Stomach (tissue), 9 donors: ENCODE results near the gene ZNHIT1. TPM values are rescaled to one million over a fixed set of nuclear protein-coding genes. Genes with fewer than 3 reads are reported as not detected.

Source experiments
- DNase-seq, 2 donors: peaks; one replicate each; pipeline versions ENCODE4 v3.0.0 to v3.0.0-alpha.2; 2013 to 2019
- H3K27ac ChIP-seq, 5 donors: fragments of 200-600 bp in 4 of 5; sonication (generic) in 4 of 5; one replicate each; pipeline ENCODE4 v1.5.1; 2013 to 2019; ENCODE audit warnings: mild to moderate bottlenecking in 1 of 5, moderate library complexity in 1 of 5
- H3K27me3 ChIP-seq, 3 donors: fragments of 200-600 bp; sonication (generic); one replicate each; pipeline ENCODE4 v1.5.1; 2017 to 2019; ENCODE audit warnings: mixed run types in 1 of 3
- H3K36me3 ChIP-seq, 4 donors: fragments of 200-600 bp; sonication (generic); 1 replicate in 3 of 4; 2 replicates in 1 of 4; pipeline ENCODE4 v1.5.1; 2016 to 2019
- H3K4me1 ChIP-seq, 4 donors: fragments of 200-600 bp; sonication (generic); one replicate each; pipeline ENCODE4 v1.5.1; 2016 to 2019
- H3K4me3 ChIP-seq, 4 donors: fragments of 200-600 bp; sonication (generic) in 3 of 4; one replicate each; pipeline ENCODE4 v1.5.1; 2016 to 2019; ENCODE audit warnings: mild to moderate bottlenecking in 1 of 4
- H3K9me3 ChIP-seq, 4 donors: fragments of 200-600 bp; sonication (generic); one replicate each; pipeline ENCODE4 v1.5.1; 2016 to 2019
- CTCF ChIP-seq, 7 experiments: fragments of 450-650 bp in 4 of 7; fragments of 200-600 bp in 3 of 7; sonication (generic) in 3 of 7; IDR thresholded peaks; one replicate each; pipeline ENCODE4 v1.5.1; 2016 to 2019; ENCODE audit warnings: antibody characterized with exemption in 7 of 7, control low read depth in 2 of 7, mild to moderate bottlenecking in 1 of 7
- EP300 ChIP-seq: sonication (generic); formaldehyde crosslinking; IDR thresholded peaks from one replicate; pipeline ENCODE4 v1.6.1; 2017; ENCODE audit warnings: antibody characterized with exemption
- POLR2A ChIP-seq, 4 donors: fragments of 450-650 bp; IDR thresholded peaks; one replicate each; pipeline ENCODE4 v1.6.1; 2016; ENCODE audit warnings: antibody characterized with exemption in 4 of 4, control low read depth in 2 of 4, mild to moderate bottlenecking in 1 of 4, moderate library complexity in 1 of 4
- POLR2AphosphoS5 ChIP-seq, 3 donors: sonication (generic); formaldehyde crosslinking; IDR thresholded peaks; one replicate each; pipeline ENCODE4 v1.6.1; 2016; ENCODE audit warnings: antibody characterized with exemption in 3 of 3
- WGBS, 5 donors: extraction: QIAGEN DNeasy Blood & Tissue Kit in 3 of 5; methylation state at CpG; one replicate each; pipeline versions ENCODE4 v1.1.5 to v1.1.7; 2013 to 2018; 5-methylcytosine and 5-hydroxymethylcytosine counted together
- intact Hi-C: fragments of 100-400 bp; cut with DNase I; formaldehyde crosslinking; loops from one replicate; pipeline ENCODE4 v1.15.1; 2023; ENCODE audit warnings: low total_unique reads
- polyA plus RNA-seq, 3 donors: library from polyadenylated mRNA; stranded (reverse); fragments of 200-250 nt; gene quantifications; one replicate each; pipeline ENCODE4 v1.2.3, GENCODE V29; 2013
- small RNA-seq, 4 donors: library from RNA; depleted of rRNA; stranded (forward); fragments of <200 nt; gene quantifications; one replicate each; pipeline ENCODE3, GENCODE V24; 2016
- total RNA-seq, 5 donors: library from RNA; depleted of rRNA; stranded (reverse); fragments of >200 nt; gene quantifications; one replicate each; pipeline versions ENCODE4 v1.1.0 to v1.2.3, GENCODE V29; 2014 to 2016
- donor health status: healthy with polysubstance abuse.
- donor health status: Bipolar disorder and iron deficiency.
- donor health status: healthy.

The ZNHIT1 gene
- total and polyA plus RNA-seq, 8 donors: 22.8 to 170 (median 115) TPM

DNA sequence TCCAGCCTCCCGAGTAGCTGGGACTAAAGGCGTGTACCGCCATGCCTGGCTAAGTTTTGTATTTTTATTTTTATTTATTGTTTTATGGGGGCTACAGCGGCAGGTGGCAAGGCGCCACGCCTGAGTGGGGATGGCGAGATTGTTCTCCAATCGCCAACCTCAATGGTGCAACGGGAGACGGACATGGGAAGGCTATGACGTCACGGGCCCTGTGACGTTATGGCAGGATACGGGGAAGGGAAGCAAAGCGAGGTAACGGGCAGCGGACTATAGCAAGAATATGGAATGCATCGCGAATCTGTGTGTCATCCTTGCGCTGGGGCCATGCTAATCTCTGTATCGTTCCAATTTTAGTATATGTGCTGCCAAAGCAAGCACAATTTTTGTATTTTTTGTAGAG is 51.7 kb downstream of the ZNHIT1 start:
- WGBS, 5 donors: 86 to 93% (median 92%) methylated on average over 21 of the region's 21 CpGs
- no peaks in the 10 kb centered on the region for H3K9me3 ChIP-seq
- H3K27me3 ChIP-seq: peaks cover 0 to 39% (median 0%) of the 10 kb centered on the region in 3 donors
- no peaks in the 10 kb centered on the region for H3K4me1 ChIP-seq
- no peaks in the 10 kb centered on the region for H3K36me3 ChIP-seq
- H3K4me3 ChIP-seq: no peak overlapping the region
- H3K27ac ChIP-seq: no peak overlapping the region
- DNase-seq: no peak
- intact Hi-C loops: no loop called here
- TF ChIP-seq CTCF (IDR thresholded peaks at IDR 0.05) (no peak), EP300 (no peak), POLR2AphosphoS5 (IDR thresholded peaks at IDR 0.05) (no peak), POLR2A (IDR thresholded peaks at IDR 0.05) (no peak)

GRCh38 chr7:101271021-101271420 is 53.1 kb downstream of the ZNHIT1 start:
- DNase-seq: no peak
- 68 to 85% (median 77%) methylated on average over 5 of the region's 5 CpGs for WGBS, 5 donors
- no peaks in the 10 kb centered on the region for H3K36me3 ChIP-seq

GRCh38 chr7:101273206-101273605 is 55.2 kb downstream of the ZNHIT1 start:
- DNase-seq: no peak
- 59 to 73% (median 62%) methylated on average over 4 of the region's 4 CpGs for WGBS, 5 donors

More at GRCh38 chr7:101271021-101271420, 53.1 kb downstream of the ZNHIT1 start:
- peaks cover 0 to 41% (median 0%) of the 10 kb centered on the region in 3 donors for H3K27me3 ChIP-seq
- H3K4me3 ChIP-seq: no peak overlapping the region
- TF ChIP-seq EP300: no peak
- TF ChIP-seq POLR2AphosphoS5 (IDR thresholded peaks at IDR 0.05): no peak
- TF ChIP-seq CTCF (IDR thresholded peaks at IDR 0.05): no peak
- no peak for TF ChIP-seq POLR2A (IDR thresholded peaks at IDR 0.05)
- no peaks in the 10 kb centered on the region for H3K9me3 ChIP-seq
- H3K4me1 ChIP-seq: no peaks in the 10 kb centered on the region
- no peak overlapping the region for H3K27ac ChIP-seq
- intact Hi-C loops: no loop called here

More at GRCh38 chr7:101273206-101273605, 55.2 kb downstream of the ZNHIT1 start:
- no peaks in the 10 kb centered on the region for H3K9me3 ChIP-seq
- no peak overlapping the region for H3K4me3 ChIP-seq
- intact Hi-C loops: no loop called here
- no peaks in the 10 kb centered on the region for H3K36me3 ChIP-seq
- H3K4me1 ChIP-seq: no peaks in the 10 kb centered on the region
- TF ChIP-seq CTCF (IDR thresholded peaks at IDR 0.05): no peak
- no peak for TF ChIP-seq EP300
- TF ChIP-seq POLR2AphosphoS5 (IDR thresholded peaks at IDR 0.05): no peak
- TF ChIP-seq POLR2A (IDR thresholded peaks at IDR 0.05): no peak
- no peak overlapping the region for H3K27ac ChIP-seq
- peaks cover 0 to 52% (median 0%) of the 10 kb centered on the region in 3 donors for H3K27me3 ChIP-seq

Small RNA genes lying within 50 kb of the gene (small RNA-seq; reads per million reads assigned to genes)
- gene RNU6-1104P: 0 to 0.15 (median 0) reads per million in 4 donors

Other genes with a start within 250 kb of the ZNHIT1 start
- 10 to 100 TPM in 1 of 5 donors, under 1 TPM in 3, not detected in 1; under 0.01 to 76.8 (median 0.58) TPM for gene MUC12, start 248.6 kb upstream of the ZNHIT1 start, total RNA-seq
- gene MUC12, start 248.6 kb upstream of the ZNHIT1 start, polyA plus RNA-seq: 10 to 100 TPM in 1 of 3 donors, 1 to 10 TPM in 2; 1.4 to 13.9 (median 5.5) TPM
- gene MUC17, start 198.1 kb upstream of the ZNHIT1 start, total RNA-seq: under 1 TPM in 1 of 5 donors, not detected in 4; 0.73 TPM
- gene MUC17, start 198.1 kb upstream of the ZNHIT1 start, polyA plus RNA-seq: not detected
- 10 to 100 TPM; 13.6 to 41.1 (median 24.6) TPM for gene TRIM56, start 132.7 kb upstream of the ZNHIT1 start, total RNA-seq
- 1 to 10 TPM; 7.5 to 9.8 (median 8.3) TPM for gene TRIM56, start 132.7 kb upstream of the ZNHIT1 start, polyA plus RNA-seq
- gene SERPINE1, start 91.1 kb upstream of the ZNHIT1 start, total RNA-seq: 10 to 100 TPM in 2 of 5 donors, 1 to 10 TPM in 2, under 1 TPM in 1; 0.58 to 25.0 (median 8.4) TPM
- gene SERPINE1, start 91.1 kb upstream of the ZNHIT1 start, polyA plus RNA-seq: 10 to 100 TPM in 1 of 3 donors, 1 to 10 TPM in 2; 3.2 to 13.6 (median 4.1) TPM
- 10 to 100 TPM in 3 of 5 donors, 1 to 10 TPM in 1, not detected in 1; 2.7 to 54.9 (median 17.6) TPM for gene AP1S1, start 63.7 kb upstream of the ZNHIT1 start, total RNA-seq
- gene AP1S1, start 63.7 kb upstream of the ZNHIT1 start, polyA plus RNA-seq: 10 to 100 TPM; 34.7 to 71.2 (median 62.3) TPM
- gene VGF, start 52.6 kb upstream of the ZNHIT1 start, total RNA-seq: 1 to 10 TPM in 1 of 5 donors, under 1 TPM in 1, not detected in 3; 0.55 to 5.8 TPM
- gene VGF, start 52.6 kb upstream of the ZNHIT1 start, polyA plus RNA-seq: under 1 TPM in 2 of 3 donors, not detected in 1; 0.15 to 0.75 TPM
- not detected for gene NAT16, start 37.9 kb upstream of the ZNHIT1 start, total RNA-seq
- gene NAT16, start 37.9 kb upstream of the ZNHIT1 start, polyA plus RNA-seq: under 1 TPM in 1 of 3 donors, not detected in 2; 0.05 TPM
- gene MOGAT3, start 17.1 kb upstream of the ZNHIT1 start, total RNA-seq: 1 to 10 TPM in 2 of 5 donors, not detected in 3; 1.7 to 2.3 TPM
- gene MOGAT3, start 17.1 kb upstream of the ZNHIT1 start, polyA plus RNA-seq: not detected
- 100 to 1,000 TPM in 1 of 5 donors, 10 to 100 TPM in 4; 23.1 to 260 (median 46.7) TPM for gene PLOD3, start 584 bp upstream of the ZNHIT1 start, total RNA-seq
- 10 to 100 TPM; 12.4 to 32.4 (median 30.1) TPM for gene PLOD3, start 584 bp upstream of the ZNHIT1 start, polyA plus RNA-seq
- 100 to 1,000 TPM in 1 of 5 donors, 10 to 100 TPM in 2, 1 to 10 TPM in 2; 1.2 to 131 (median 17.0) TPM for gene CLDN15, start 19.6 kb downstream of the ZNHIT1 start, total RNA-seq
- gene CLDN15, start 19.6 kb downstream of the ZNHIT1 start, polyA plus RNA-seq: 1 to 10 TPM; 4.2 to 7.6 (median 4.4) TPM
- gene FIS1, start 26.9 kb downstream of the ZNHIT1 start, total RNA-seq: 100 to 1,000 TPM in 4 of 5 donors, 10 to 100 TPM in 1; 72.4 to 245 (median 192) TPM
- 100 to 1,000 TPM; 193 to 329 (median 284) TPM for gene FIS1, start 26.9 kb downstream of the ZNHIT1 start, polyA plus RNA-seq
- 10 to 100 TPM in 4 of 5 donors, 1 to 10 TPM in 1; 4.6 to 36.4 (median 13.4) TPM for gene IFT22, start 103.6 kb downstream of the ZNHIT1 start, total RNA-seq
- 10 to 100 TPM; 20.5 to 31.2 (median 22.6) TPM for gene IFT22, start 103.6 kb downstream of the ZNHIT1 start, polyA plus RNA-seq
- under 1 TPM in 1 of 5 donors, not detected in 4; 0.55 TPM for gene COL26A1, start 144.7 kb downstream of the ZNHIT1 start, total RNA-seq
- under 1 TPM in 2 of 3 donors, not detected in 1; 0.20 to 0.31 TPM for gene COL26A1, start 144.7 kb downstream of the ZNHIT1 start, polyA plus RNA-seq